ENCODE results near the gene DXO. TPM values are rescaled to one million over a fixed set of nuclear protein-coding genes. Genes with fewer than 3 reads are reported as not detected.

DXO gene
- total RNA-seq, 4 donors from 2014 or later = 14.6 to 19.9 (median 16.4) TPM

DNA sequence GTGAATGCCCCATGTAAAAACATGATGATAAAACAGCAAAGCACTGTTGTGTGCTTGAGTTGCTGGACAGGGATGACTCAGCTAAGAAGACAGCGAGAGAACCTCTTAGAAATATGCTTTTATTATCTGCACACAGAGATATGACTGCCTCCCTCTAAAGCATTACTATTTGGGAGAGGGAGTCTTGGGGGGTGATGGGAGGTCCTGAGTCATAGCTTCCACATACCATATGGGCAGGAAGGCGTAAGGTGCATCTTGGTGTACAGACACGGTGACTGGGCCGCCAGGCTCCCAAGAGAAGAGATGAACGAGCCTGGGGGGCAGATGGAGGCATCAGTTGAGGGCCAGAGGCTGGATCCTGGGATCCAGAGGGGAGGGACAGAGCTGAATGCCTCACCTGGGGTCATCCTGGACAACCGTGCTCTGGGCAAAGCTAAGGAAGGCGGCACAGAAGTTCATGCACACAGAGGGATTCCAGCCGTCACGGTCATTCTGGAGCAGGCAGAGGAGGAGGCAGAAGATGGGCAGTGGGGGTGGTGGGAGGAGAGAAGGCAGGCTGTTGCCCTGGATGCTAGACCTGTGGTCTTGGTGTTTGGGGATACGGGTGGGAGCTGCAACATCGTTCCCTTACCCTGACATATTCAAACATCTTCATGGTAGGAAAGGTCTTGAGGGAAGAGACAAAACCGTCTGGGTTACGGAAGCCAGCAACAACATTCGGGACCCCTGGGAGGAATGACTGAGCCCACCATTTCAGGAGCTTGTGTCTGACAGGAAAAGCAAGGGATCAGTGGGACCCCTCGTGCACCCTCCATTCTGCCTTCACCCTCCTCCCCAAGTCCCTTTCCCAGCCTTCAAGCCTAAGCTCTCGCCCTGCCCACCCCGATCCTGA is 2.0 kb downstream of the DXO start:
- intact Hi-C loops (cut with DNase I; ENCODE audit: low total_unique reads) = no loop called here
- DNase-seq (ENCODE audit: low spot score in 2 of 2) = no peak
- no peak overlapping the region for H3K4me3 ChIP-seq (ENCODE audit: low read depth, poor library complexity, severe bottlenecking)
- no peak for TF ChIP-seq POLR2A (IDR thresholded peaks at IDR 0.05)
- TF ChIP-seq, protein P1, sequence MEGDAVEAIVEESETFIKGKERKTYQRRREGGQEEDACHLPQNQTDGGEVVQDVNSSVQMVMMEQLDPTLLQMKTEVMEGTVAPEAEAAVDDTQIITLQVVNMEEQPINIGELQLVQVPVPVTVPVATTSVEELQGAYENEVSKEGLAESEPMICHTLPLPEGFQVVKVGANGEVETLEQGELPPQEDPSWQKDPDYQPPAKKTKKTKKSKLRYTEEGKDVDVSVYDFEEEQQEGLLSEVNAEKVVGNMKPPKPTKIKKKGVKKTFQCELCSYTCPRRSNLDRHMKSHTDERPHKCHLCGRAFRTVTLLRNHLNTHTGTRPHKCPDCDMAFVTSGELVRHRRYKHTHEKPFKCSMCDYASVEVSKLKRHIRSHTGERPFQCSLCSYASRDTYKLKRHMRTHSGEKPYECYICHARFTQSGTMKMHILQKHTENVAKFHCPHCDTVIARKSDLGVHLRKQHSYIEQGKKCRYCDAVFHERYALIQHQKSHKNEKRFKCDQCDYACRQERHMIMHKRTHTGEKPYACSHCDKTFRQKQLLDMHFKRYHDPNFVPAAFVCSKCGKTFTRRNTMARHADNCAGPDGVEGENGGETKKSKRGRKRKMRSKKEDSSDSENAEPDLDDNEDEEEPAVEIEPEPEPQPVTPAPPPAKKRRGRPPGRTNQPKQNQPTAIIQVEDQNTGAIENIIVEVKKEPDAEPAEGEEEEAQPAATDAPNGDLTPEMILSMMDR (IDR thresholded peaks at IDR 0.05) = no peak
- 72 to 75% methylated on average over 17 of the region's 17 CpGs for WGBS, 2 donors

DNA sequence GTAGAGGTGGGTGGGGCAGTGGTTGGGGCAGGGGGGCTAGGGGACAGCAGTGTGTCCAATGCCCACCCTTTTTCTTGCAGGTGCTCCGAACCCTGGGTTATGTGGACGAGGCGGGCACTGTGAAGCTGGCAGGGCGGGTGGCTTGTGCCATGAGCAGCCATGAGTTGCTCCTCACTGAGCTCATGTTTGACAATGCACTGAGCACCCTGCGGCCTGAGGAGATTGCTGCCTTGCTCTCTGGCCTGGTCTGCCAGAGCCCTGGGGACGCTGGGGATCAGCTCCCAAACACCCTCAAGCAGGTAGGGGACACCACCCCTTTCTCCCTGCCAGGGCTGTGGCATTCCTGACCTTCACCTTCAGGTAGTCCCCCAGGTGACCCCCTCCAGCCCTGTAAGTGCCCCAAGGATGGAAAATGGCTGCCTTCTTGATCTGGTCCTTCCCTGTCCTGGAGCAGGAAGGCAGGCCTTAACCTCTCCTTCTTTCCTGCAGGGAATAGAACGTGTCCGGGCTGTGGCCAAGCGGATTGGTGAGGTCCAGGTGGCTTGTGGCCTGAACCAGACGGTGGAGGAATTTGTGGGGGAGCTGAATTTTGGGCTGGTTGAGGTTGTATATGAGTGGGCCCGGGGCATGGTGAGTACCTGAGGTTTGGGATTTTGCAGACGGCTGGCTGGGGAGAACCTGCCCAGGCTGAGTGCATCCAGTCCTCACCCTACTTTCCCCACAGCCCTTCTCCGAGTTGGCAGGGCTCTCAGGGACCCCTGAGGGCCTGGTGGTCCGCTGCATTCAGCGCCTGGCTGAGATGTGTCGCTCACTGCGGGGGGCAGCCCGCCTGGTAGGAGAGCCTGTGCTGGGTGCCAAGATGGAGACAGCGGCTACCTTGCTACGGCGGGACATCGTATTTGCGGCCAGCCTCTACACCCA is 2.9 kb downstream of the DXO start:
- TF ChIP-seq, protein P1 (IDR thresholded peaks at IDR 0.05) = no peak
- no peak for TF ChIP-seq POLR2A (IDR thresholded peaks at IDR 0.05)
- no peak for DNase-seq (ENCODE audit: low spot score in 2 of 2)
- 81 to 87% methylated on average over 22 to 23 of the region's 23 CpGs for WGBS, 2 donors
- H3K4me3 ChIP-seq (ENCODE audit: low read depth, poor library complexity, severe bottlenecking) = no peak overlapping the region
- intact Hi-C loops (cut with DNase I; ENCODE audit: low total_unique reads) = no loop called here

DNA sequence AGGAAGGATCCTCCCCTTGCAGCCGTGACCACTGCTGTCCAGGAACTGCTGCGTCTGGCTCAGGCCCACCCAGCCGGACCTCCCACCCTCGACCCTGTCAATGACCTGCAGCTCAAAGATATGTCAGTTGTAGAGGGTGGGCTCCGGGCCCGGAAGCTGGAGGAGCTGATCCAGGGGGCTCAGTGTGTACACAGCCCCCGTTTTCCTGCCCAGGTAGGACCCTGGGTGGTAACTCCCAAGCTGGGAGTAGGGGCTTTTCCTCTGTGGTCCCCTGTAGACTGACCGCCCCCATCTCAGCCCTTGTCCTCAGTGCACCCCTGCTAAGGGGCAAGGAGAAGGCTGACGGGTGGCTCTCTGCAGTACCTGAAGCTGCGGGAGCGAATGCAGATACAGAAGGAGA is 3.6 kb downstream of the DXO start:
- intact Hi-C loops (cut with DNase I; ENCODE audit: low total_unique reads) = no loop called here
- TF ChIP-seq, protein P1 (IDR thresholded peaks at IDR 0.05) = no peak
- TF ChIP-seq POLR2A (IDR thresholded peaks at IDR 0.05) = no peak
- WGBS, 2 donors = 76 to 92% methylated on average over 11 of the region's 11 CpGs
- DNase-seq (ENCODE audit: low spot score in 2 of 2) = no peak
- no peak overlapping the region for H3K4me3 ChIP-seq (ENCODE audit: low read depth, poor library complexity, severe bottlenecking)

DNA sequence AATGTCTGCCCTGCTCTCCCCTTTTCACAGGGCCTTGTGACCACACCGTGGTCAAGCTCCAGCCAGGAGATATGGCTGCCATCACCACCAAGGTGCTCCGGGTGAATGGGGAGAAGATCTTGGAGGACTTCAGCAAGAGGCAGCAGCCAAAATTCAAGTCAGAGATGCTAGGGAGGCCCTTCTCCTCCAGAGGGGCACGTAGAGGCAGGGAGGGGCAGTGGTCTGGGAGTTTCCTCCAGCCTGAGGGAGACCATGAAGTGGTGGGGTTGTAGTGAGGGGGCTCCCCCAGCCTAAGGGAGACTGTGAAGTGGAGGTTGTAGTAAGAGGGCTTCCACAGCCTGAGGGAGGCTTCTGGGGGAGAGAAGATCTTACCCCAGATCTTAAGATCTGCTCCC is 4.0 kb downstream of the DXO start:
- no peak overlapping the region for H3K4me3 ChIP-seq (ENCODE audit: low read depth, poor library complexity, severe bottlenecking)
- intact Hi-C loops (cut with DNase I; ENCODE audit: low total_unique reads) = no loop called here
- 81 to 86% methylated on average over 3 of the region's 3 CpGs for WGBS, 2 donors
- no peak for DNase-seq (ENCODE audit: low spot score in 2 of 2)
- TF ChIP-seq POLR2A (IDR thresholded peaks at IDR 0.05) = no peak
- TF ChIP-seq, protein P1 (IDR thresholded peaks at IDR 0.05) = no peak

DNA sequence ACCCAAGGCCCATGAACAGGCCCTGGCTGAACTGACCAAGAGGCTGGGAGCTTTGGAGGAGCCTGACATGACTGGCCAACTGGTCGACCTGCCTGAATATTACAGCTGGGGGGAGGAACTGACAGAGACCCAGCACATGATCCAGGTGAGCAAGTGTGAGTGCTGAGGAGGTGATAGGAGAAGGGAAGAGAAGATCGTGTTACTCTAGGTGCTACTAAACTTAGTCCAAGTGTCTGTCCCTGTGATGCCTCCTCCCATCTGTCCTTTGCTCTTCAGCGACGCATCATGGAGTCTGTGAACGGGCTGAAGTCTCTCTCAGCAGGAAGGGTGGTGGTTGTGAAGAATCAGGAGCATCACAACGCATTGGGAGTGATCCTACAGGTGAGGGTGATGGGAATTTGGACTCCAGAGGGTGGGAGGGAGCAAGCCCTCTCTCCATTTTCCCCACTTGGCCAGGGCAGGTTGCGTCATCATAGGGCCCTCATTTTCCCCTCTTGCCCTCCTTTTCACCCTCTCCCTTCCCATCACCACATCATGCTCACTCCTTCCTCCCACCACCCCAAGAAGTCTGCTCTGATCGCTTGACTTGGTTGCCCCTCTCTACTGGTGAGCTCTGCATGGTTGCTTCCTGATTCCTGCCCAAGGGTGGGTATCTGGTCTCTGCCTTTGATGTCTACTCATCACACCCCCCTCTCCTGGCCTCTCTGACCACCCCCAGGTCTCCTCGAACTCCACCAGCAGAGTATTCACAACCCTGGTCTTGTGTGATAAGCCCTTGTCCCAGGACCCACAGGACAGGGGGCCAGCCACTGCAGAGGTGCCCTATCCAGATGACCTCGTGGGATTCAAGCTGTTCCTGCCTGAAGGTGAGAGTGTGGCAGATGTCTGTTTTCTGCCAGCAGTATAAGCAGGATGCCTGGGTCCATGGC is 4.7 kb downstream of the DXO start:
- no peak for DNase-seq (ENCODE audit: low spot score in 2 of 2)
- TF ChIP-seq, protein P1 (IDR thresholded peaks at IDR 0.05) = no peak
- TF ChIP-seq POLR2A (IDR thresholded peaks at IDR 0.05) = no peak
- intact Hi-C loops (cut with DNase I; ENCODE audit: low total_unique reads) = no loop called here
- H3K4me3 ChIP-seq (ENCODE audit: low read depth, poor library complexity, severe bottlenecking) = no peak overlapping the region
- WGBS, 2 donors = 80 to 89% methylated on average over 10 of the region's 10 CpGs

All from lower leg skin (tissue), 4 donors.